Pulmonary artery endothelial cell (primary cell): Measurements from ENCODE around the gene SNRNP70. TPM values are rescaled to one million over a fixed set of nuclear protein-coding genes. Genes with fewer than 3 reads are reported as not detected.
"Not testable (repeated sequence)": the region's sequence is repeated elsewhere in the genome, so short reads cannot be mapped to it uniquely, and the experiment has no call there.

Experiments
- DNase-seq: peaks from one replicate; pipeline ENCODE4 v3.0.0-alpha.2; 2011; ENCODE audit warnings: low read depth, low spot score
- total RNA-seq: library from RNA; depleted of rRNA; stranded (reverse); fragments of >200 nt; gene quantifications from 2 replicates; pipeline ENCODE4 v1.2.3, GENCODE V29; 2014

The SNRNP70 gene
- total RNA-seq, 1 donor from 2014 or later, result 199 TPM

- DNase-seq, result no peak
These were observed 35.1 kb downstream of the SNRNP70 start for GRCh38 chr19:49120325-49120683.

GRCh38 chr19:49120868-49121267, 35.6 kb downstream of the SNRNP70 start:
- DNase-seq, result no peak

GRCh38 chr19:49121841-49122240, 36.6 kb downstream of the SNRNP70 start:
- DNase-seq, result not testable (repeated sequence)

GRCh38 chr19:49123285-49123684, 38.0 kb downstream of the SNRNP70 start:
- not testable (repeated sequence) for DNase-seq

GRCh38 chr19:49125025-49125731, 39.9 kb downstream of the SNRNP70 start:
- no peak for DNase-seq

- no peak for DNase-seq
These were observed 41.3 kb downstream of the SNRNP70 start for GRCh38 chr19:49126575-49126974.

- not testable (repeated sequence) for DNase-seq
These were observed 42.0 kb downstream of the SNRNP70 start for GRCh38 chr19:49127225-49127624.

- DNase-seq, result peak; percentile 87
These were observed 42.7 kb downstream of the SNRNP70 start for GRCh38 chr19:49127674-49128544.

- no peak for DNase-seq
These were observed 43.4 kb downstream of the SNRNP70 start for GRCh38 chr19:49128545-49129237.

- DNase-seq, result no peak
These were observed 44.0 kb downstream of the SNRNP70 start for GRCh38 chr19:49129238-49129583.

GRCh38 chr19:49130325-49130724, 45.1 kb downstream of the SNRNP70 start:
- DNase-seq, result no peak

- DNase-seq, result no peak
These were observed 47.8 kb downstream of the SNRNP70 start for GRCh38 chr19:49132974-49133609.

- no peak for DNase-seq
These were observed 48.6 kb downstream of the SNRNP70 start for GRCh38 chr19:49133621-49134454.

- DNase-seq, result no peak
These were observed 50.4 kb downstream of the SNRNP70 start for GRCh38 chr19:49135686-49136085.

- DNase-seq, result no peak
These were observed 51.5 kb downstream of the SNRNP70 start for GRCh38 chr19:49136771-49137171.

- no peak for DNase-seq
These were observed 55.7 kb downstream of the SNRNP70 start for GRCh38 chr19:49140951-49141350.

GRCh38 chr19:49141352-49141751, 56.1 kb downstream of the SNRNP70 start:
- DNase-seq, result no peak

GRCh38 chr19:49142866-49143335, 57.6 kb downstream of the SNRNP70 start:
- peak; percentile 59 for DNase-seq

GRCh38 chr19:49145573-49146407, 60.5 kb downstream of the SNRNP70 start:
- no peak for DNase-seq

GRCh38 chr19:49146408-49146770, 61.1 kb downstream of the SNRNP70 start:
- not testable (repeated sequence) for DNase-seq
